MM.1S (cell line): ENCODE results near the gene LILRB3.

Experiments used
- EZH2 ChIP-seq: fragments of 300-600 bp; sonication (generic); optimal IDR thresholded peaks from 2 replicates; pipeline ENCODE3; 2017; ENCODE audit warnings: low read depth, mild to moderate bottlenecking, antibody characterized with exemption, low read length, mixed read lengths
- EZH2phosphoT487 ChIP-seq: fragments of 300-600 bp; sonication (generic); IDR thresholded peaks from 2 replicates; pipeline ENCODE4 v1.6.1; 2018; ENCODE audit warnings: antibody characterized with exemption, low read length
- TF ChIP-seq, protein P1 (sequence below): fragments of 300-600 bp; sonication (generic); IDR thresholded peaks from 2 replicates; pipeline ENCODE4 v1.5.1; 2016; ENCODE audit warnings: antibody characterized with exemption, low read length, mixed read lengths

DNA sequence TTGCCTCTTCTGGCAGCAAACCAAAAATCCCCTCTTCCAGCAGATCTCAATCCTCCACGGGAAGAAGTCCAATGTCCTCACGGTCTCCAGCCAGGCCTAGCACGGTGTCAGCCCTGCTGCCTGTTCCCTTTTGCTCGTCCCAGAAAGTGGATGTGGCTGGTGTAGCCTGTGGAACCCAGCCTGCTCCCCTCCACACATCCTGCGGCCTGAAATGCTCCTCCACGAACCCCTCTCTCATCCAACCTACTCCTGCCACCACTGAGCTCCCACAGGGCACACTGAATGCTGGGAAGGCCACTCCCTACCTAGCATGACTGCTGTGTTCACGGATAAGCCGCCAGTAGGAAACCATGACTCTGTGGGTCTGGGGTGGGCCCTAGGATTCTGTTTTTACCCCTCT, 36.5 kb downstream of the LILRB3 start:
- TF ChIP-seq, protein P1, sequence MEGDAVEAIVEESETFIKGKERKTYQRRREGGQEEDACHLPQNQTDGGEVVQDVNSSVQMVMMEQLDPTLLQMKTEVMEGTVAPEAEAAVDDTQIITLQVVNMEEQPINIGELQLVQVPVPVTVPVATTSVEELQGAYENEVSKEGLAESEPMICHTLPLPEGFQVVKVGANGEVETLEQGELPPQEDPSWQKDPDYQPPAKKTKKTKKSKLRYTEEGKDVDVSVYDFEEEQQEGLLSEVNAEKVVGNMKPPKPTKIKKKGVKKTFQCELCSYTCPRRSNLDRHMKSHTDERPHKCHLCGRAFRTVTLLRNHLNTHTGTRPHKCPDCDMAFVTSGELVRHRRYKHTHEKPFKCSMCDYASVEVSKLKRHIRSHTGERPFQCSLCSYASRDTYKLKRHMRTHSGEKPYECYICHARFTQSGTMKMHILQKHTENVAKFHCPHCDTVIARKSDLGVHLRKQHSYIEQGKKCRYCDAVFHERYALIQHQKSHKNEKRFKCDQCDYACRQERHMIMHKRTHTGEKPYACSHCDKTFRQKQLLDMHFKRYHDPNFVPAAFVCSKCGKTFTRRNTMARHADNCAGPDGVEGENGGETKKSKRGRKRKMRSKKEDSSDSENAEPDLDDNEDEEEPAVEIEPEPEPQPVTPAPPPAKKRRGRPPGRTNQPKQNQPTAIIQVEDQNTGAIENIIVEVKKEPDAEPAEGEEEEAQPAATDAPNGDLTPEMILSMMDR: no peak
- TF ChIP-seq EZH2phosphoT487: no peak
- no peak for TF ChIP-seq EZH2
